Endometrium (tissue), 2 donors: ENCODE measurements around the gene LIPA.
"Not testable (repeated sequence)": the region's sequence is repeated elsewhere in the genome, so short reads cannot be mapped to it uniquely, and the experiment has no call there.

Experiments used
- FAIRE-seq: peaks from 2 replicates; lab custom pipeline; 2012; peaks lifted over from hg19 to GRCh38; lab: Jason Lieb, UNC
- donor health status: control.
- donor health status: control.

The LIPA gene

DNA sequence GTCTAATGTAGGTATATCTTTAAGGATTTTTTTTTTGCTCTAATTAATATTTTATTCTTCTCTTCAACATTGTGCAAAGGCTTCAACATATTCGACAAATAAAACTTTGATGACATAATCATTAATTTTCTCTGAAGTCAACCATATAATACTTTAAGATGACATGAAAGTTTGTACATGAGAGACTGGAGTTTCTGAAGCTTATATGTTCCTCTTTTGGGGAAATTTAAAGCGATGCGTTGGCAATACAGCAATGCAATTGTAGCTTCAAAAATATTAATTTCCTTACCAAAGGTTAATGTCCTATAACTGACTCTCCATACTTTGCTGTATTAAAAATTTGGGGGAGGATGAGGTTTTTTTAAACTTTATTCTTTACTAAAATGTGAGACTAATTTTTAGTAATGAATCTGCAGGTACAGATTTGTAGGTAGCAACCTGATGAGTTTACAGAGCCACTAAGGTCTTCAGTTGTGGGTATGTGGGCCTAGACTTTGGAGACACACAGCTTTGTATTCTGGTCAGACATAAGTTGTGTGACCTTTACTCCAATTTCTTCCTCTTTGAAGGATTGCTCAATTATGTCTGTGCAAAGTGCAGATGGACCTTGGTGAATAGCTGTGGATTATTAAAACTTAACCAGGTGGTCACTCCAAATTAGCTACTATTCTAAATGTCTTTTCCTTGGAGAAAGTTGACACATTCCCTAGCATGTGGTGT, 18.0 kb upstream of the LIPA start:
- FAIRE-seq: no peak

DNA sequence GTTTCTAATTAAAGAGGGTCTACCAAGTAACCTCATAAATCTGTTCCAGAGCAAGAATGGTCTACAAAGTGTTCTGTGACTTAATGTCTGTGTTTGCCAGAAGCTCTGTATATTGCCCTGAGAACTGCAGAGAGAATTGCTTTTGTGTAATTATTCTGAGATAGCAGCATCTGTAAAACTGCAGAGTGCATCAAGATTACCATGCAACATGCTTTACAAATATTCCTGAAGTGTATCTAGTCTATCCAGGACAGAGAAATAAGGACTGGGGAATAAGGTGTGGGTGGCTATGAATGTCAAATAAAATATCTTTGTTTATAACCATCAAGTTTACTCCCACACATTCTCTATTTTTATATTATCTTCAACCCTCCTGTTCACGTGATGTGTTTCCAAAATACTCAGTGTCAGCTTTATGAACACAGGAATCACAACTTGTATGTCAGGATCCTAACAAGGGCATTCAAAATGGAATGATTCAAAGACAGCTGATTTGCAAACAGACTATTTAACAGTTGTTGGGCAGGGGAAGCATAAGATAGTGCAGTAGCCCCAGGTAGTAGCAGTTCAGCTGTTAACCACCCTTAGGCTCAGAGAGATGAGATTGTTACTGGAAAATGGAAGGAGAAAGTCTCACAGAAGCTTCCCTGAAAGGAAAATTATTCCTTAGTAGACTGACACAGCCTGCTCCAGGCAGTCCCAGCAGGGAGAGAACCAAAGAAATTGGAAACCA, 15.3 kb upstream of the LIPA start:
- FAIRE-seq: no peak

DNA sequence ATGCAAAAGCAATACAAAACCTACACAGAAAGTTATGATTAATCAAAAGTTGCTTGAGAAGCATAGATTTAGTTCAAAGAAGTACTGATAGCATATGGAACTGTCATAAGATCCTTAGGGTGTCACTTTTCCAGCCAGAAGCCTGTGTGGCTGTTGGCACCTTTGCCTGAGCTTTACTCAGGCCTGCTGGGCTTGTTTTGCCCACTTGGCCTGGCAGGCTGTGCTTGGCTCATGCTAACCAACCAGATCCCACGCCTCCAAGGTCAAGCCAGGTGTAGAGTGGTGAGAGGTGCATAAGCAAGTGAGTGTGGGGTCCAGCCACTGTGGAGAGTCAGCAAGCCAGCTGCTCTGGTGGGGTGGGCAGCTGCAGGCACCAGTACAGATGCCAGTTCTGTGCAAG, 12.0 kb upstream of the LIPA start:
- no peak for FAIRE-seq

DNA sequence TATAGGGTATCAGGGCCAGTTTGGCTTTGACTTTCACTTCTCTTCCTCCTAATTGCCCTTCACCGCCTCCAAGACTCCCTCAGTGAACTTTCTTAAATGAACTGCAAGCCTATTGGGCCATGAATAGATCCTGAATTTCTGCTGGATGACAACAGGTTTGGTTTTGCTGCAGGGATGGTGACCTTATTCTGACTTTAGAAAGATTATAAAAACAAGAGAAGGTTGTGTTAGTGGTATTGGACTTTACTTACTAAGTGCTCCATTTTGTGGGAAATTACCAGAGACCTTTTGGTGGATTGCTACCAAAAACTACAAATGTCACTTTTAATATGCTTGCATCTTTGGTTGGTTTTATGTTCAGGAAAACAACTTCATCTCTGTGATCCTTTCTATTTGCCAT, 11.5 kb upstream of the LIPA start:
- no peak for FAIRE-seq

DNA sequence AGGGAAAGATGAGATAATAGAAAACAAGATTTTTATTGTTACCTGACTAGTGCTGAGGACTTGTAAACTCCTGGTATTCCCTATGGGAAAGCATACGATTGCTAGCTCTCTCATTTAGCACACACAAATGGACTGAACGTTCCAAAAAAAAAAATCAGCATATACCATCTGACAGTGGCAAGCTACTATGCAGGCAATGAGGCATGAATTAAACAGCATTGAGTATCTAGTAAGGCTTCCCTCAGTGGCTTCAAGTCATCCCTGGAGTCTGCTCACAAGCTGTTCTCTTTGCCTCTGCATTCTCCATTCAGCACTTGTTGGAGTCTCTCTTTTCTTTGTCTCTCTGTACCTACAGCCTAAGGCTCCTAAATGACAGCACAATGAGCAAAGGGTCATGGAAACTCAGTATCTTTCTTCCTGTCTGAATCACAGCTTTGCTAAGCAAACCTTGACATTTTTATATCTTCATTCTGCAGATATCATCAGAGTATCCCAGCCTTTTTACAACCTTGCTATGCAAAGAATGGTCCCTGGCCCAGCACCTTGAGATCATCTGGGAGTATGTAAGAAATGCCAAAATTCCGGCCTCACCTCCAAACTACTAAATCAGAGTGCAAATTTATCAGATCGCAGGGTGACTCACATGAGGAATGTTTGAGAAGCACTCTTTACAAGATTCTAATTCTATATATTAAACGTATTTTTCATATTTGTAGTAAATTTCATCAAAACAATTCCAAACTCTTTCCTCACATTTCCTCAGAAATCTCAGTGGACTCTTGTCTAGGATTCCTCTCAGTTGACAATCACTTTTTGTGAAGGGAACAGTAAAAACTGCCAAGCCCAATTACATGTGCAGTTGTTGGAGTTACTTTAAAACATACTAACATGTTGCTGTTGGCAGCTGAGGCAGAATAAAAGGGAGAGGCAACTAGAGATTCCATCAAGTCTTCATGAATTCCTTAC, 10.8 kb upstream of the LIPA start:
- no peak for FAIRE-seq

DNA sequence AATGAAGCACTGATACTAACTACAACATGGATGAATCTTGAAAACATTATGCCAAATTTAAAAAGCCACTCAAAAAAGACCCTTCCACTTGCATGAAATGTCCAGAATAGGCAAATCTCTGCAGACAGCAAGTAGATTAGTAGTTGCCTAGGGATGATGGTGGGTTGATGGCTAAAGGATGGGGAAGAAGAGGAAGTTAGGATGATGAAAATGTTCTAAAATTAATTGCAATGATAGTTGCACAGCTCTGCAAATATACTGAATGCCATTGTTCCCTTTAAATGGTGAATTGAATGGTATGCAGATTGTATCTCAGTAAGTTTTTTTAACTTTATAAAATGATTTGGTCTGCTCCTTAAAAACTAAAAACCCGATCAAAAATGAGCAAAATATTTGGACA, 7.3 kb upstream of the LIPA start:
- no peak for FAIRE-seq

DNA sequence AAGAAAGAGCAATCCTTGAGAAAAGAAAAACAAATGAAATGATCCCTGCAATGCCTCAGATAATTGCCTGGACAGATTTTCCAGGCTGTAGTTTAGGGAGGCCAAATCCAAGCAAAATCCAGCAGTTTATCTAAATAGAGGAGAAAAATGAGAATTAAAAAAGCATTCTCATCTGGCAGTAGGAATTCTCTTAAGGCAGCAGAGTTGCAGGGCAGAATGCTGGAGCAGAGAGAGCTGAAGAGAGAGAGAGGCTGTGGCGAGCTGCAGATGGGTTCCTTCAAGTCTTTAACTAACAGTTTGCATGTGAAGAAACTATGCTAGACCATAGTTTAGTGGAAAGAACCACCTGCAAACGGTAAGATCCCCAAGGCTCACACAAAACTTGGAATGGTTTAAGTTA, 6.0 kb upstream of the LIPA start:
- no peak for FAIRE-seq

DNA sequence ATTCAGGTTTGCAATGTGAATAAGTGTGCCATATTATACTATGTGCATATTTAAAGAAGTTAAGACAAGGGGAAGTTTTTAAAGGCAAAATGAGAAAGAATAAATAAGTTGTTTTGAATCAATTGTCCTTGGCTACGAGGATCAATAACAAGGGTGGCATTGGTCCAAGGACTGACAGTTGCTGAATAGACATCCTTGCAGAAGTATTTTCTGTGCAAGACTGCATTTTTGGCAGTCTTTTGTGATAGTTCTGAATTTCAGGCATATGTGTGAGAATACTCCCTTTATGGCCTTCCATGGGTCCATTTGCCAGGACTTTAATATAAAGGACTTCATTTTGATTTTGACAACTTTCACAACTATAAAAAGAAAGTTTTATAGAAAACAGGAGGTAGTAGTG, 5.4 kb upstream of the LIPA start:
- no peak for FAIRE-seq

DNA sequence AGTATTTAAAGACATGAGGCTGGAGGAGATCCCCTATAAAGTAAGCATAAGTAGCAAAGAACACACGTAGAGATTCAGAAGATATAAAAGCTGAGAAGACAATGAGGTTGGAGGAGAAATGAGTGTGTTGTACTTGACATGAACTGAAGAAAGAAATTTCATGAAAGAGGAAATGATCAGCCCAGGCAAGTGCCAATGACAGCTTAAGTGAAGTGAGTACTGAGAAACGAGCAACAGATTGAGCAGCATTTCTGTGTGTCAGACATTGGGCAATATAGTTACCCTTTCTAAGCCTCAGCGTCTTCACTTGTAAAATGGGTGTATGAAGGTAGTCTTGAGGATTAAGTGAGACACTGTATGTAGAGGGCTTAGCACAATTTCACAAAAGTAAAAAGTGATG, 4.8 kb upstream of the LIPA start:
- no peak for FAIRE-seq

DNA sequence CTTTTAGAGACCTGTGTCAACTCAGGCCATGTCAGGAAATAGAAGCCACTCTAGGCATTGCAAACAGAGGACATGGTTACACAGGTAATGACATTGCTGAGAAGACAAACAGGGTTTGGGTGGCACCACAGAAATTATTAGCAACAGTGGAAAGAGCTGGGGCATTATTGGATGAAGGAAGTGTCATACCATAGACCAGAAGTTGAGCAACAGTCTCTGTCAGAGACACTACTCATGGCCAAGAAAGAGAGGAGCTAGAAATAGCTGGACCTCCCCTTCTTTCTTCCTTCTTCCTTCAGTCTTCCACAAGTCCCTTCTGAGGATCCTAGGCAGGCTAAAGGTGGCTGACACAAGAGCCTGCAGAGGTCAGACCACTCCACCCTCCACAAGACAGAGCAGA, 4.2 kb upstream of the LIPA start:
- no peak for FAIRE-seq

DNA sequence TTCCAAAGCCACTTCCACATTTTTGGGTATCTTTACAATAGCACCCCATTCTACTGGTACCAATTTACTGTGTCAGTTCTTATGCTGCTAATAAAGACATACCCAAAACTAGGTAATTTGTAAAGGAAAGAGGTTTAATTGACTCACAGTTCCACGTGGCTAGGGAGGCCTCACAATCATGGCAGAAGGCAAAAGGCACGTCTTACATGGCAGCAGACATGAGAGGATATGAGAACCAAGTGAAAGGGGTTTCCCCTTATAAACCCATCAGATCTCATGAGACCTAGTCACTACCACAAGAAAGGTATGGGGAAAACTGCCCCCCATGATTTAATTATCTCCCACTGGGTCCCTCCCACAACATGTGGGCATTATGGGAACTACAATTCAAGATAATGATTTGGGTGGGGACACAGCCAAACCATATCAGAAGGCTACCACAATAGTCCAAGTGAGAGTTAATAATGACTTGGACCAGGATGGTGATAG, 3.6 kb upstream of the LIPA start:
- not testable (repeated sequence) for FAIRE-seq

DNA sequence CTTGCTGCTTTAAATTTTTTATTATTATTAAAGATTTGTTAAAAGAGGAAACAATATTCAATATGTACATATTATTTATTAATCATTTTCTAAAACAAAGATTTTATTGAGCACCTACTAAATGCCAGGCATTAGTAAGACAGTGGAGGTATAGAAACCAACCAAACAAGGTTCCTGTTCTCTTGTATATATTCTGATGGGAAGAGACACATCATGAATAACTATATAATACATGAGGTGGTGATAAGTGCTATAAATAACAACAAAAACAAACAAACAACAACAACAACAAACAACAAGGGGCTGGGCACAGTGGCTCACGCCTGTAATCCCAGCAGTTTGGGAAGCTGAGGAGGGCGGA, 630 bp upstream of the LIPA start:
- no peak for FAIRE-seq

DNA sequence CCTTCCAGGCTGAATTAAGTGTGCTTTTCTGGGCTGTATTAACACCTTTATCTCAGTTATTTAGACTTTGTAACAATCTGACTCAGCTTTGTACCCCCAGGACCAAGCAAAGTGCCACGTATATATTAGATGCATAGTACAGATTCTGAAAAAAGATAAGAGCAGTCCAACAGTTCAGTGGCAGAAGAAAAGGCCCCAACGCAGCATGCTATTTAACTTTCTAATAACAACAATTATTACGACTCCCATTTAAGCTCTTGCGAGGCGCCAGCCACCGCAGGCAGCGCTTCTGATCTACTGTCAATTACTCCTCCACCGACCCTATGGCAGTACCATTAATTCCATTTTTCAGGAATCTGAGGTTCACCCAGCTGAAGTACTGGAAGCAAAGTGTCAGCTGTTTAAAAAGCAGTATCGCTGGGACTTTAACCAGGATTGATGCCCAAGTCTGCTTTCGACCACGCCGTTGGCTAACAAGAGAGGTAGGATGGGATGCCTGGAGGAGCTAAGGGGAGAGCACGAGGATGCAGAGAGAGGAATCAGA, 638 bp downstream of the LIPA start:
- FAIRE-seq: no peak

DNA sequence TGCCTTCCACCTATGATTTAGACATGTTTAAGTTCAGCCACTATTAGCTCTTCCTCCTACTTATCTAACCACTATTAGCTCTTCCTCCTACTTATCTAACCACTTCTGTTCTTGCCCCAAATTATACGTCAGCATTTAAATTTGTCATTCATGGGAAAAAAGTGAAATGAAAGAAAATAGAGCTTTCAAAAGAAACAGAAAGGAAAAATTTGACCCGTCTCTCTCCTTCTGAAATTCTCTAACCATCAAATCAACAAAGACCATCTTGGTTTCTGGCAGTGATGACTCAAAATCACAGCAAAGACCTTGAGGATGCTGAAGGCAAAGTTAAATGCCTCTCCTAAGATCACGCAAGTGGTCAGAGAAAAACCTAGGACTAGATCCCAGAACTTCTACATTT, 2.6 kb downstream of the LIPA start:
- no peak for FAIRE-seq

DNA sequence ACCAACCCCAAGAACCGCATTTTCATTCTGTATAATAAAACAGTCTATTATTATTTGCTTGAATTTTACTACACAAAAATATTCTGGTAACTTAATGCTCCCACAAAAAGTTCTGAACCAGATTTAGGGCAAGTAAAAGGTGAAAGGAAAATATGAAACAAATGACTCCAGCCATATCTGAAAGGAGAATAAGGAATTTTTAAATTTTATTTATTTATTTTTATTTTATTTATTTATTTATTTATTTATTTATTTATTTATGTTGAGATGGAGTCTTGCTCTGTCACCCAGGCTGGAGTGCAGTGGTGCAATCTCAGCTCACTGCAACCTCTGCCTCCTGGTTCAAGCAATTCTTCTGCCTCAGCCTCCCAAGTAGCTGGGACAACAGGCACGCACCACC, 4.0 kb downstream of the LIPA start:
- not testable (repeated sequence) for FAIRE-seq

DNA sequence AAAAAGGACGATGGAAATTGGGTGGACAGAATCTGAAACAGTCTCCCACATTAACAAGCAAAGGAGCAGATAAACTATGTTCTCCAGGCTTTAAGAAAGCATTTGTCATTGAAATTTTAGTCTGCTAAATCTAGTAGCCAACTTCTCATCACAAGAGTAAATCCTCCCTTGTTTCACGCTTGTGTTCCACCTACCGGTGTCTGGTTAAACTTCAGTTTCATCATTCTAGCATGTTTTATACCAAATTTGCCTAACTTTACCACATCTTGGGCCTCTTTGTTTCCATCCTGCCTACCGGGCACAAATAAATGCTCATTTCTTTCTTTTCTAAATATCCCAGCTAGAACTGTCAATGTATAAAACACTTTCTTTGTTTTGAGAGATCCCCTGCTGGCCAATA, 5.8 kb downstream of the LIPA start:
- FAIRE-seq: no peak

DNA sequence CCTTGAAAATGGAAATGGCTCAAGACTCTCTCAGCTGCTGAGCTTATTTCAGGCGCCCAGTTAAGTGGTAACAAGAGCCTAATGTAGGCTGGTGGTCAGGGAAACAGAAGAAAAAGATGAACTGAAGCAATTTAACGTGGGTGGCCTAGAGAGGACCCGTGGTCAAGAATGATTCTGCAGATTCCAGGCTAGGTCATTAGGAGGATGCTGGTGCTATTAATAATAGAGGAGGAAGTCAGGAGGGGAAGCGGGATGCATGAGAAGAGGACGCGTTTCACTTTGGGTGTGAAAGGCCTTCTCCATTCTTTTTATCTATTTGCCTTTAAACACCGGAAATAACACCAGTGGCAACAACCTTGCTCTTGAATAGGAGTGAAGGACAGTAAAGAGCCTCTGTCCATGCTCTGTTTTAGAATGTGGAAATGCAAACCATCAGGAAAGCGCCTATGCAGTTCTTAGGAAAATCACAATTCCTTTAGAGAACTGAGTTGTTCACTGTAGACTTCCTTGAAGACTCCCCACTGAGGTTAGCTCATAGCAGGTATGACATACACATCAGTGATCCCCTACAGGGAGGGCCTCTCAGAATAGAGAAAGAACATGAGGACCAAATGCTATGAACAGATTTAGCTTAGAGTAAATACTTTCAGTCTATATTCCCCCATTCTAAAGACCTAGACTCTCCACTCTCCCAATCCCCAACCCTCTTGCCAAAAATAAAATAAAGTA, 8.6 kb downstream of the LIPA start:
- FAIRE-seq: no peak

DNA sequence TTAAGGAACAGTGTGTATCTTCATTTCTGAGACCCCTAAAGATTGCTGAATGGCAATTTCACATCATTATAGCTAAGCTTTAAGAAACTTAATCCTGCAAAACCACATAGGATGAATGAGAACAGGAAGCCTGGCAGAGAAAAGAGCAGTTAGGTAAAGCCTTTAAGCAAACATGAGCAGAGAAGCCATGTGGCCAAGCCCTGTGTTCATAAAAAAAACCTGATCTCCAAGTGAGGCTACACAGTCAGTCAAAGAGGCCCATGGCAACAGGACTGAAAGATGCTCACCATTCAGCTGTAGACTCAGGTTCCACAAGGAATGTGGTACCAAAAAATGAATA, 9.3 kb downstream of the LIPA start:
- no peak for FAIRE-seq

DNA sequence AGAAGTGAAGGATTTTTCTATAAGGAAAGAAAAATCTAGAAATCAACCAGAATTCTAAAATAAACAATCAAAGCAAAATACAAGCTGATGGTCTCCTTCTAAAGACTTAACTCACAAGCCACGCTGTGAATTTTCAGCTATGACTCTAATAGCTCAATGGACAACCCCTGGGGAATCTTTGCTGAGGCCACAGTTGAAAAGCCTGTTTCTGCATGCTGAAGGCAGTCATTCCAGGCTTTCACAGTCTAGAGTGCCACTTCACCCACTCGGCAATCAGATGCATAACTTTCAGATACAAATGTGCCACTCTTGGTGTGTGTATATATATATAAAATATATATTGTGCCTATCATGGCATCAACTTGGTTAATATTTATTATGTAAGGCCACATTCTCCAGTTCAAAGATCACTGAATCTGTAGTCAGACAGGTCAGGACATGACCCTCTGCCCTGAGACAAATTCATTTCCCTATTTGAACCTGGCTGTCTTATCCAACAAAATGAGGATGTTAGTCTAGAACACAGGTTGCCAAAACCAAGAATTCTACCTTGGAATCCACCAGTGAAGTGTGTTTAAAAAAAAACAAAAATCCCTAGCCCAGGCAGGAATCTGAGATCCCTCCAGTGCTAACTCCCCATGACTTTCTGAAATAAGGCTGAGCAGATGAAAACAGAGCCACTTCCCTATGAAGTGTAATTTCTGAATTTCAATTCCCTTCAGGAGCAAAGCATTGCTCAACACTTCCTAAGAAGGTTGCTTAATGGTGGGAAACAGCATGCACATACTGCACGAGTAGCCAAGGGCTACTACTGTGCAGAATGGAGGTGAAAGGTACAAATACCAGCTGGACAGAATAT, 9.9 kb downstream of the LIPA start:
- FAIRE-seq: no peak

DNA sequence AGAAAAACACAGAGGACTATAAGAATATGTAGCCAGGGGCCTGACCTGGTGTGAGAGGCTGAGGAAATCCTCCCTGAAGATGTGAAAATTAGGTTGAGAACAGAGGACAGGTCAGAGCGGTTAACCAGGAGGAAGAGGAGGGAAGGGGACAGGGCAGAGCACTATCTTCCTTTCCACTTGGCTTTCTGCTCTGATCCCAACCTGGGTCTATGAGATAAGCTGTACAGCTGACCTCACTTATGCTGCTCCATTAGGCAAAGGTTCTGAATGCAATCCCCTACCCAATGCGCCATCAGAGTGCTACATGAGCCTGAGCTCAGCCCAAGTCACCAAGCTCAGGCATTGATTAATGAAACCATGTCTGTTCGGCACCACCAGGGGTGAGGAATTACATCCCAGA, 10.5 kb downstream of the LIPA start:
- FAIRE-seq: no peak

DNA sequence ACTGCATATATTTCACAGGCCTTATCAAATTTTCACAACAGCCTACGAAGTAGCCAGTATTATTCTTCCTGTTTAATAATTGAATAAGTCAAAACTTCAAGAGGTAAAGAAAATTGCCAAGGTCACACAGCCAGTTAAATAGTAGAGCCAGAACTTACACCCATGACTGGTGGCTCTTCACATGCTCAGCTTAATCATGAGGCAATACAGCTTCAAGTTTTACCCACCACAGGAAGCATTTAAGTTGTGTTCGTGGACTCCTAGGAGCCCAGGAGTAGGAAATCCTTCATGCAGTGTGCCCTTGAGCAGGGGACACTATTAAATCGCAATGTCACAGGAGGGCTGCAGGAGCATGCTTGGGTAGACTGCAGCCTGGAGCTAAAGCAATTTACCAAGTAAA, 11.1 kb downstream of the LIPA start:
- FAIRE-seq: no peak
